Measurements from ENCODE around the gene S100A4.
A peak's percentile ranks its signal among the peaks of the same experiment; 100 is the strongest.
"Not testable (repeated sequence)": the region's sequence is repeated elsewhere in the genome, so short reads cannot be mapped to it uniquely, and the experiment has no call there.

The S100A4 gene

DNA sequence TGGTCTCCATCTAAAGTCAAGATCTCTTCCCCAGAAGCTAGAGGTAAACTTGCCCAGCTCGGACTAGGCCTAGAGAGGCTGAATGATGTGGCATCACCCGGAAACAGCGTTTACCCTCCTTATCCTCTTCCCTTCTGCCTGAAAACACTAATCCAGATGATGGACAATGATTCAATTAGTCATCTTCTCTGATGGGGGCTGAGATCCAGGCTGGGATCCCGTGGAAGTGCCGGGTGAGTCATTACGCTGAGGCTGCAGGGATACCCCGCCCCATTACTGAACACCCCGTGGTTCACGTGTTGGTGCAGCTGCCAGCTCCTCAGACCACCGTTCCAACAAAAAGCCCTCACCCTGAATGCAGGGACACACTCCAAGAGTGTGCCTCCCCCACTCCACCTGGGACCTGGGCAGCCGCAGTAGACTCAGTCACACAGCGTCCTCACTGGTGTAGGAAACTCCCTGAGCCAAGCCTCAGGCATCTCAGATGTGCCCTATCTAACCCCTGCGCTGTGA, 11.9 kb downstream of the S100A4 start:
- no peak for DNase-seq (ENCODE audit: low read depth)

DNA sequence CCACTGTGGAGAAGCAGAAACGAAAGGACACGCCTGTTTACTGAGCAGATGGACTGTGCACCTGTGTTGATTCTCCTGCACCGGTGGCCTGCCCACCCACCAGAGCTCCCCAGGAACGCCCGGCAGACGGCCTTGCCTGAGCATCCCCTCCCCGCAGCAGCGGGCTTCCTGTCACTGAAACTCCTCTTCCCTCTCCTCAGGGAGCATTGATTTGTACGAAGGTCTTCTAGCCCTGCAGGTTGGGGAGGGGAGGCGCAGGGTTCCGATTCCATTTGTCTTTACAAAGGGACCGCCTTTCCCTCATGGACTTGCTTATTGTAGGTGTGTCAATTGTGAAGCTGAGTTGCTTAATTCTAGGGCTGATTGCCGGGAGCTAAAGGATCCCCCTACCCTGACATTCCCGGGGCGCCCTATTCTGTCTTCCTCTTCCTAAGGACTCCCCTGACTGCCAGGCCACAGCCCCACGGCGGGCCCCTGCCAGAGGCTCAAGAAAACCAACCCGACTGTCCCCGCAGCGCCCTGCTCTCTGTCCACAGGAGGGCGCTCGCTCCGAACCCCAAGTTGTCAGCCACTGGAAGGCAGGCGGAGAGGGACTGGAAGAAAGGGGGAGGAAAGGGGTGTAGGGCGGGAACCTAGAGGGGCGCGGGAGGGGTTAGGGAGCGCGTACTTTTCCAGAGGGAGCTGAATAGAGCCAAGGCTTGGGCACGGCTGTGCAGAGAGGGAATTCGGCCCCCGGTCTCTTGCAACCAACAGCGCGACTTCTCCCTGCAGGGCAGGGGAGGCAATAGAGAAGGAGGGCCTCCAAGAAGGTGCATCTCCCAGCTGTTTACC, 12.6 kb downstream of the S100A4 start:
- peak; percentile 69 for DNase-seq (ENCODE audit: low read depth)

DNA sequence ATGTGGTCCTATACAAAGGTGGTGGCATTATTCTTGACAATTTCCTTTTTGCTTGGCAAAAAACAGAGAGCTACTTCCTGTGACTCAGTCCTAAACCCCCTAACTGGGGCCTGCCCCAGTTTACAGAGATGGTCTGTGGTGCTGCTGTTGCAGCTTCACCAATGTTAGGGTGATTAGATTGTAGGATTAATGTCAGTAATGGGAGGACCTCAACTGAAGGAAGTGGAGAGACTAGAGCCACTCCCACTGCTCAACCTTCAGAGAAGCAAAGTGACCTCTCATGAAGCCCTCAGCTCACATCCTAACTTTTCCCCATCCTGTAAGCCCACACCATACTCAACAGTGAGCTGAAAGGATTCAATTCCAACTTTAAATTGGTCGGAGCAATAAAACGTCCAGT, 13.4 kb downstream of the S100A4 start:
- DNase-seq (ENCODE audit: low read depth) = no peak

GRCh38 chr1:153531638-153532037, 14.0 kb downstream of the S100A4 start:
- no peak for DNase-seq (ENCODE audit: low read depth)

DNA sequence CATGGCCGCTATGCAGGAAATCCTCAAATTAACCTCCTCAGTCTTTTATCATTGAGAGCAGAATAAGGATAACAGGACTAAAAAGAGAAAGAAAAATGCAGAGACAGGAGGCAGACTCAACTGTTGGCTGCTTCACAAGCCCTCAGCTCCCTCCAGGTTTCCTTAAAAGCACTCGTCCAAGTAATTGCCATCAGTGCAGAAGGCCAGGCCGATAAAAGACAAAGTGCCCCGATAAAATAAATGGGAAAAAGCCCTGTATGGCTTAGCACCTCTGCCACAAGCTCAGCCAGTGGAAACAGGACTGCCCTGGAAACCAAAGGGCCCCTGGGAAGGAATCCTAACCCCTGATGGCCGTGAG, 17.9 kb downstream of the S100A4 start:
- DNase-seq (ENCODE audit: low read depth) = no peak

GRCh38 chr1:153527023-153527682, 18.5 kb downstream of the S100A4 start:
- DNase-seq (ENCODE audit: low read depth) = no peak

GRCh38 chr1:153526132-153526543, 19.5 kb downstream of the S100A4 start:
- DNase-seq (ENCODE audit: low read depth) = no peak

- DNase-seq (ENCODE audit: low read depth) = no peak
Measured at GRCh38 chr1:153525088-153525728, 20.4 kb downstream of the S100A4 start.

- not testable (repeated sequence) for DNase-seq (ENCODE audit: low read depth)
Measured at GRCh38 chr1:153522353-153523048, 23.1 kb downstream of the S100A4 start.

DNA sequence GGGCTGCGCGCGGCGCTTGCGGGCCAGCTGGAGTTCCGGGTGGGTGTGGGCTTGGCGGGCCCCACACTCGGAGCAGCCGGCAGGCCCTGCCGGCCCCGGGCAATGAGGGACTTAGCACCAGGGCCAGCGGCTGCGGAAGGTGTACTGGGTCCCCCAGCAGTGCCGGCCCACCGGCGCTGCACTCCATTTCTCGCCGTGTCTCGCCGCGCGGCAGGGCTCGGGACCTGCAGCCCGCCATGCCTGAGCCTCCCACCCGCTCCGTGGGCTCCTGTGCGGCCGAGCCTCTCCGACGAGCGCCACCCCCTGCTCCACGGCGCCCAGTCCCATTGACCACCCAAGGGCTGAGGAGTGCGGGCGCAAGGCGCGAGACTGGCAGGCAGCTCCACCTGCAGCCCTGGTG, 23.8 kb downstream of the S100A4 start:
- DNase-seq (ENCODE audit: low read depth) = not testable (repeated sequence)

- no peak for DNase-seq (ENCODE audit: low read depth)
Measured at GRCh38 chr1:153520818-153521476, 24.7 kb downstream of the S100A4 start.

DNA sequence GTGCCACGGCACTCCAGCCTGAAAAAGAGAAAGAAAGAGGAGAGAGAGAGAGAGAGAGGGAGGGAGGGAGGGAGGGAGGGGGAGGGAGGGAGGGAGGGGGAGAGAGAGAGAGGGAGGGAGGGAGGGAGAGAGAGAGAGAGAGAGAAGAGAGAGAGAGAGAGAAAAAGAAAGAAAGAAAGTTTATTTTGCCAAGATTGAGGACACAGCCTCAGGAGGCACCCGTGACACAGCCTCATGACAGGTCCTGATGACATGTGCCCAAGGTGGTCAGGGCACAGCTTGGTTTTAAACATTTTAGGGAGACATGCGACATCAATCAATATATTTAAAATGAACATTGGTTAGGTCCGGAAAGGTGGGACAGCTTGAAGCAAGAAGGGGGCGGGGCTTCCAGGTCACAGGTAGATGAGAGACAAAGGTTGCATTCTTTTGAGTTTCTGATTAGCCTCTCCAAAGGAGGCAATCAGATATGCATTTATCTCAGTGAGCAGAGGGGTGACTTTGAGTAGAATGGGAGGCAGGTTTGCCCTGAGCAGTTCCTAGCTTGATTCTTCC, 25.4 kb downstream of the S100A4 start:
- not testable (repeated sequence) for DNase-seq (ENCODE audit: low read depth)

GRCh38 chr1:153519242-153519641, 26.4 kb downstream of the S100A4 start:
- no peak for DNase-seq (ENCODE audit: low read depth)

DNA sequence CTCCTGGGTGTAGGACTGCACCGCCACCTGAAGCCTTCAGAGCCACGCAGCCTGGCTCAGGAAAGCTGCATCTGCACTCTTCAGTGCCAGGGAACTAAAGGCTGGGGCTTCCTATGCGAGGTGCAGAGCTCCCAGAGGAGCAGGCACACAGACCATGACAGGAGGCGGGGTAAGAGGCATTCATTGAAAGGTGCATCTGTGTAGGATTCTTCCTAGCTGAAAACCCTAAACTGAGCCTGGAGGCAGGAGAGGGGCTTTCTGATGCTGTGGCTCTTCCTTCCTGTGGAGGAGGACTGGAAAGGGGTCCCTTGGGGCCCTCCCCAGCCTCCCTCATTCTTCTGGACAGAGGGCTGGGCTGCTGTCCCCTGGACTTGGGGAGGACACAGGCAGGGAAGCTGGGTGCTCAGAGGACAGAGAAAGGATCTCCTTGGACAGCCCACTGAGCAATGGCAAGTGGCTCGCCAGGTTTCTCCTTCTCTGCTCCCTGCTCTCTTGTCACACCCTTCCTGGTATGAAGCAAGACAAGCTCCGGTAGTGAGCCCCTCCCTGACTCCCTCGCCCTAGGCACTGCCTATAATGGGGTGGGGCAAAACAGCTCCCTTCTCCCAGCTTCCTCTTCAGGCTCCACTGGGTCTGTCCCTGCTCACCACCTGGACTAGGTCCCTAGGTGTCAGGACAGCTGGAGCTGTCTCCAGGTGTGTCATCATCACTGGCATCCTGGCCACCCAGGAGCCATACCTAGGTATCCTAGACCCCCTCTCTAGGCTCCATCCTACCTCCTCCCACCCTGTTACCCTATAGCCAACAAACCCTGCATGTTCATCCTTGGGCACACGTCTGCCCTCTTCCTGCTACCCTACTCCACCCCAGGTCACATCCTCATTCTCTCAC, 29.9 kb downstream of the S100A4 start:
- DNase-seq (ENCODE audit: low read depth) = no peak

DNA sequence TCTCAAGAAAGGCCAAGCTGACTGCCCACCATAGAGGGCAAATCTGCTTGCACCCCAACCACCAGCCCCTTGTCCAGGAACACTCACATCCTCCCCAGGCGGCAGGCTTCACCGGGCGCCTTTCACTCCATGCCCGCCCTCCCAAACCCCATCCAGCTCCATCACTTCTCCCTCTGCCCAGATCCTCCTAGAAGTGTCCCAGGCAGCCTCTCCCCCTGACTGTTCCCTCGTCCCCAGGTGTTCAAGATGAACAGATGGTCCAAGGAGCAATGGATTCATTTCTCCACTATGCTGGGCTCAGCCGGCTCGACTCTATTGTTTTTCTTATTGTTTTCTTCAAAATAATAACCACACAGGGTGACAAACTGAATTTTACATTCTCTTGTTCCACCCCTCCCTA, 31.9 kb downstream of the S100A4 start:
- no peak for DNase-seq (ENCODE audit: low read depth)

GRCh38 chr1:153513023-153513422, 32.6 kb downstream of the S100A4 start:
- no peak for DNase-seq (ENCODE audit: low read depth)

GRCh38 chr1:153510984-153511410, 34.6 kb downstream of the S100A4 start:
- peak; percentile 71 for DNase-seq (ENCODE audit: low read depth)

DNA sequence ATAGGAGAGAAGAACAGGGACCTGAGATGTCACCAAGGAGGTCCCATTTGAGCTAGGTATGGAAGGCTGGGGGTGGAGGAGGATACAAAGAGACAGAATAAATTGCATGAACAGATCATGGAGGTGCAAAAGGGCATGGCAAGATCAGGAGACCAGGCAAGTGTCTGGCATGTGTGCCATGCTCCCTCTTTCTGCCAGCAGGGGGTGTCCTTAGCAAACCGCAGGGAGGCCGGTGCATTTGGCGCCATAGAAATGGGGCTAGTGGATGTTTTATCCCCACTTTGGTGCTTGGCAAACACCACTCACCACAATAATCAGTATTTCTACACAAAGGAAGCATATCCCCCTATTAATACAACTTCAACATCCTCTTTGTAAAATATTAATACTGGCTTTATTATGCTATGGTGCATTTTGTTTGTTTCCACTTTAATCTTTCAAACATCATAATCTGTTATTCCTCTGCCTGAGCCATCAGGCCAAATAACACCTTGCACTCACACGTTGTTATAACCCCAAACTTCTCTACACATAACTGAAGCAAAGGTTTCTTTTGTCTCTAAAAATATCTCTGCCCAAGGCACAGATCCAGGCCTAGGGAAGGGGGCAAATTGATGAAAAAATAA, 35.8 kb downstream of the S100A4 start:
- peak; percentile 55 for DNase-seq (ENCODE audit: low read depth)

DNA sequence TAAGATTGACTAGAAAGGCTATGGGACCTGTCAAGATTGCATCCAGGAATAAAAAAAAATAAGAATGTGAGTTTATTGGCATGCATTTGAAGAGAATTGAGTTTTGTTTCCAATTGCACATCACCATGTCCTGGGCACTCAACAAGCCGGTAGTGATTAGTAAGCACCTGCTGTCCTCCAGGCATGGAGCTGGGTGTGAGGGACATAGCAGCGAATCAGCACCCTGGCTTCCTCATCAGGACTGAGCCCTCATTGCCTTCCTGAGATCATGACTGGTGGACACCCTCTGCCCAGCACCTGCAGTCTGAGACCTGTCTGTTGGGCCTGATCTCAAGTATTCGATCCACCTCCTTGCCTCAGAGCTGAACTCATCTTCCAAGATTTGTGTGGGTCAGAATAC, 36.6 kb downstream of the S100A4 start:
- DNase-seq (ENCODE audit: low read depth) = no peak

All from activated T-helper 9 cell treated with anti-CD3 and anti-CD28 coated beads, Interleukin-2, amount 50 U/mL, for 16 hours (primary cell).